ENCODE data around the gene PITPNC1. TPM values are rescaled to one million over a fixed set of nuclear protein-coding genes. Genes with fewer than 3 reads are reported as not detected.

PITPNC1 gene
- total RNA-seq, 4 donors from 2014 or later: 14.1 to 35.5 (median 31.8) TPM

DNA sequence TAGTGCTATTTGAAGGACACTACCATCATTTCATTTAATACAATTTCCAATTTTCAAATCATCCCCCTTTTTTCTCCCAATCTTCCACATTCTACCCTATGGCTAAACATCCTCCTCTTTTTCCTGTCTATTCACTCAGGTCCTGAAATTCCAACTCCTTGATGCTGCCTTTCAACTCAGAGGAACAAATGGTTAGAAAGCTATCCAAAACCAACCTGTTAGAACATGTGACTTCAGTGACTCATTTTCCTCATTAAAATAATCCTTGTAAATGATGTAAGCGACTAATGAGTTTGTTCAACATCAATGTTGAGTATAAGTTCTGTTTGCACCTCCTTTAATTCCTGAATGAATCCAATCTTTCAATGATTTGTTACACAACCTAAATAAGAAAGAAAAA lies 16.2 kb upstream of the PITPNC1 start:
- Histone ChIP-seq H3K27ac (replicated peaks in 1 of 4) (peak overlapping the region in 3 of 4 donors; percentile 22 to 41 (median 29)), H3K4me1 (peaks cover 64 to 84% (median 73%) of the 10 kb centered on the region in 4 donors), H3K4me3 (no peak overlapping the region), H3K27me3 (no peaks in the 10 kb centered on the region), H3K9me3 (no peaks in the 10 kb centered on the region), H3K36me3 (peaks cover 5 to 30% (median 18%) of the 10 kb centered on the region in 4 donors)
- no peak for TF ChIP-seq EP300 (IDR thresholded peaks at IDR 0.05)
- TF ChIP-seq, protein P1, sequence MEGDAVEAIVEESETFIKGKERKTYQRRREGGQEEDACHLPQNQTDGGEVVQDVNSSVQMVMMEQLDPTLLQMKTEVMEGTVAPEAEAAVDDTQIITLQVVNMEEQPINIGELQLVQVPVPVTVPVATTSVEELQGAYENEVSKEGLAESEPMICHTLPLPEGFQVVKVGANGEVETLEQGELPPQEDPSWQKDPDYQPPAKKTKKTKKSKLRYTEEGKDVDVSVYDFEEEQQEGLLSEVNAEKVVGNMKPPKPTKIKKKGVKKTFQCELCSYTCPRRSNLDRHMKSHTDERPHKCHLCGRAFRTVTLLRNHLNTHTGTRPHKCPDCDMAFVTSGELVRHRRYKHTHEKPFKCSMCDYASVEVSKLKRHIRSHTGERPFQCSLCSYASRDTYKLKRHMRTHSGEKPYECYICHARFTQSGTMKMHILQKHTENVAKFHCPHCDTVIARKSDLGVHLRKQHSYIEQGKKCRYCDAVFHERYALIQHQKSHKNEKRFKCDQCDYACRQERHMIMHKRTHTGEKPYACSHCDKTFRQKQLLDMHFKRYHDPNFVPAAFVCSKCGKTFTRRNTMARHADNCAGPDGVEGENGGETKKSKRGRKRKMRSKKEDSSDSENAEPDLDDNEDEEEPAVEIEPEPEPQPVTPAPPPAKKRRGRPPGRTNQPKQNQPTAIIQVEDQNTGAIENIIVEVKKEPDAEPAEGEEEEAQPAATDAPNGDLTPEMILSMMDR (IDR thresholded peaks at IDR 0.05): no peak
- TF ChIP-seq POLR2AphosphoS5 (IDR thresholded peaks at IDR 0.05): no peak
- TF ChIP-seq POLR2A (IDR thresholded peaks at IDR 0.05; ENCODE audit: low read depth): no peak
- WGBS: 100% methylated on average over 1 of the region's 1 CpG
- DNase-seq (ENCODE audit: extremely low spot score): no peak
- intact Hi-C loops (cut with DNase I): loop anchor here (10.0 kb wide), 1 partner anchor 116 kb away; the partner anchor contains the start of gene HELZ

DNA sequence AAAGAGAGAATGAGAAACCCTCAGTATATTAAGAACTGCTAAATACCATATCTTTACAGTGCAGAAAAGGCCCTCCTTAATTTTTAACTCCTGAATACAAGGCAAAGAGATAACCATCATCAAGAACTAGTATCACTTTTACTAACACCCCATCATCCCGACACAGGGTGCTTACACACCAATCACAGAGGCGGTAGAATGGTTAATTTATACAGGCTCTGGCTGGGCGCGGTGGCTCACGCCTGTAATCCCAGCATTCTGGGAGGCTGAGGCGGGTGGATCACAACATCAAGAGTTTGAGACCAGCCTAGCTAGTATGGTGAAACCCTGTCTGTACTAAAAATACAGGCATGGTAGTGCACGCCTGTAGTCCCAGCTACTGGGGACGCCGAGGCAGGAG lies 14.9 kb upstream of the PITPNC1 start:
- intact Hi-C loops (cut with DNase I): loop anchor here (10.0 kb wide), 1 partner anchor 117 kb away; the partner anchor contains the start of gene HELZ
- Histone ChIP-seq H3K9me3 (no peaks in the 10 kb centered on the region), H3K27me3 (no peaks in the 10 kb centered on the region), H3K4me3 (no peak overlapping the region), H3K4me1 (peaks cover 64 to 87% (median 79%) of the 10 kb centered on the region in 4 donors), H3K36me3 (peaks cover 0 to 19% (median 8%) of the 10 kb centered on the region in 4 donors), H3K27ac (replicated peaks in 1 of 4) (no peak overlapping the region)
- WGBS: 95% methylated on average over 9 of the region's 9 CpGs
- no peak for TF ChIP-seq EP300 (IDR thresholded peaks at IDR 0.05)
- no peak for TF ChIP-seq POLR2A (IDR thresholded peaks at IDR 0.05; ENCODE audit: low read depth)
- no peak for TF ChIP-seq POLR2AphosphoS5 (IDR thresholded peaks at IDR 0.05)
- TF ChIP-seq, protein P1 (IDR thresholded peaks at IDR 0.05): no peak
- no peak for DNase-seq (ENCODE audit: extremely low spot score)

DNA sequence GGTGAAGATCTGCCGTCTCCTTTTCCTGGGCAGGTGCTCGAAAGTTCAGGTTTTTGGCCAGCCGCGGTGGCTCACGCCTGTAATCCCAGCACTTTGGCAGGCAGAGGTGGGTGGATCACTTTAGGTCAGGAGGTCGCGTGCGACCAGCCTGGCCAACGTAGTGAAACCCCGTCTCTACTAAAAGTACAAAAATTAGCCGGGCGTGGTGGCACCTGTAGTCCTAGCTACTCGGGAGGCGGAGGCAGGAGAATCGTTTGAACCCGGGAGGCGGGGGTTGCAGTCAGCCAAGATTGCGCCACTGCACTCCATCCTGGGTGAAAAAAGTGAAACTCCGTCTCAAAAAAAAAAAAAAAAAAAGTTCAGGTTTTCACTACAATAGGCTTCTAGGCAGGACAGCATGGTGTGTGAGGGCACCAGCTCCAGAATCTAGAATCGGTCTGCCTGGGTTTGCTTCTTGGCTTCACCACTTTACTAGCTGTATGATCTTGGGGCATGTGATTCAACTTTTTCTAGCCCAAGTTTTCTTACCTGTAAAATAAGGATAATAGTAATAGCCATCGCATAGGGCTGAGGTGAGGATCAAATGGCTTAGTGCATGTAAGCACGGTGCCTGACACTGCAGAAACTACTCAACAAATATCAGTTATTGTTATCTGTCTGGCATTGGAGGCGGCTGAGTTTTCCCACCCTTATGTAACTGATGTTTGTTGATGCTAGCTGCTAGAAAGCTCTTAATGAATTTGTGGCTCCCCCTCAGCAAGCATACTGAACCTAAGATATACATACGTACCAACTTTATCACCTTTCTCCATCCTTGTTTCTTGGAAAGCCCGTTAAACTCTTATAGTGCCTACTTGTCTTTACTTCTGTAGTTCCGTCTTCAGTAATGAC lies 12.0 kb upstream of the PITPNC1 start:
- intact Hi-C loops (cut with DNase I): loop anchor here (5.0 to 10.0 kb wide), 2 partner anchors 120 to 457 kb away; partner anchors contain the start of gene HELZ
- peaks cover 48 to 63% (median 61%) of the 10 kb centered on the region in 4 donors for H3K4me1 ChIP-seq

DNA sequence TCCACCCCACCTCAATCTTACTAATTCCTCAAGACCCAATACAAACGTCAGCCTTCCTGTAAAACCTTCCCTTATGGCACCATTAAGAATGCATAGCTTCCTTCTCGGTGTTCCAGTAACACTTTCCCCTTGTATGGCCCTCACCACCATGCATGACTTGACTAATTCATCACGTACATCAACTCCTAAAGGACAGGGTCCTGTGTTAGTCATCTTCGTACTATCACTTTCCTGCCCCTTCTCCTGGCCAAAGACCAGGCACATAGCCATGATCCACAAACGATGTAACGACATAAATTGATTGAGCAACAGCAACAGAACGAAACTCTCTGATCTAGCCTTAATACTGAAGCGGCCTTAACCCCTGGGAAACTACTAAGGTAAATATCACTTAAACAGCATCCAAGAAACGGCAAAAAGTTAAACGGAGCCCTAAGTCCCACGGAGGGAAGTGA lies 11.3 kb upstream of the PITPNC1 start:
- H3K36me3 ChIP-seq: peaks cover 0 to 4% (median 2%) of the 10 kb centered on the region in 4 donors
- peak overlapping the region; percentile 92 to 96 (median 94) for H3K27ac ChIP-seq (replicated peaks in 1 of 4)
- H3K27me3 ChIP-seq: no peaks in the 10 kb centered on the region
- intact Hi-C loops (cut with DNase I): loop anchor here (5.0 to 10.0 kb wide), 2 partner anchors 121 to 457 kb away; partner anchors contain the start of gene HELZ
- no peak for TF ChIP-seq POLR2A (IDR thresholded peaks at IDR 0.05; ENCODE audit: low read depth)
- TF ChIP-seq EP300 (IDR thresholded peaks at IDR 0.05): no peak
- TF ChIP-seq, protein P1 (IDR thresholded peaks at IDR 0.05): no peak
- TF ChIP-seq POLR2AphosphoS5 (IDR thresholded peaks at IDR 0.05): no peak
- H3K4me1 ChIP-seq: peaks cover 44 to 56% (median 55%) of the 10 kb centered on the region in 4 donors
- DNase-seq (ENCODE audit: extremely low spot score): no peak
- peak overlapping the region; percentile 77 to 97 (median 92) for H3K4me3 ChIP-seq
- H3K9me3 ChIP-seq: no peaks in the 10 kb centered on the region
- under 1% methylated on average over 9 of the region's 11 CpGs for WGBS

More for the DNA sequence above, 12.0 kb upstream of the PITPNC1 start:
- DNase-seq (ENCODE audit: extremely low spot score): no peak
- TF ChIP-seq EP300 (IDR thresholded peaks at IDR 0.05): no peak
- no peaks in the 10 kb centered on the region for H3K27me3 ChIP-seq
- H3K36me3 ChIP-seq: peaks cover 0 to 9% (median 2%) of the 10 kb centered on the region in 4 donors
- WGBS: 70% methylated on average over 26 of the region's 26 CpGs
- H3K4me3 ChIP-seq: peak overlapping the region; percentile 77 to 97 (median 92)
- H3K27ac ChIP-seq (replicated peaks in 1 of 4): peak overlapping the region; percentile 92 to 96 (median 94)
- H3K9me3 ChIP-seq: no peaks in the 10 kb centered on the region

Data from esophagus muscularis mucosa (tissue), 4 donors.